Calu3 (cell line): ENCODE data around the gene ARL9. TPM values are rescaled to one million over a fixed set of nuclear protein-coding genes. Genes with fewer than 3 reads are reported as not detected.

Source experiments
- BruUV-seq: library from RNA; stranded (reverse); fragments of 400-500 nt; replicated peaks from 2 replicates; lab custom pipeline; 2021; lab: Mats Ljungman, UMichigan
- CTCF ChIA-PET: fragments of 300-600 bp; sonication (Branson Sonifier 250); formaldehyde crosslinking; loops from one replicate; lab custom pipeline; 2022; ENCODE audit warnings: antibody characterized with exemption; lab: Charles Lee
- DNase-seq: peaks from one replicate; pipeline ENCODE4 v3.0.0; 2022
- H3K27ac Mint-ChIP-seq: one replicate; pipeline ENCODE4 v1.8.0; 2022; ENCODE audit warnings: mixed read lengths; ENCODE audit not compliant: unreplicated experiment
- H3K27me3 Mint-ChIP-seq: one replicate; pipeline ENCODE4 v1.8.0; 2022; ENCODE audit warnings: mixed read lengths; ENCODE audit not compliant: unreplicated experiment
- H3K36me3 Mint-ChIP-seq: one replicate; pipeline ENCODE4 v1.8.0; 2022; ENCODE audit warnings: mild to moderate bottlenecking, moderate library complexity, mixed read lengths; ENCODE audit not compliant: insufficient read depth, unreplicated experiment
- H3K4me1 Mint-ChIP-seq: one replicate; pipeline ENCODE4 v1.8.0; 2022; ENCODE audit warnings: mild to moderate bottlenecking, low read depth, mixed read lengths; ENCODE audit not compliant: unreplicated experiment
- H3K4me3 Mint-ChIP-seq: one replicate; pipeline ENCODE4 v1.8.0; 2022; ENCODE audit warnings: mild to moderate bottlenecking, low read depth, moderate library complexity, mixed read lengths; ENCODE audit not compliant: unreplicated experiment
- H3K9me3 Mint-ChIP-seq: one replicate; pipeline ENCODE4 v1.8.0; 2022; ENCODE audit warnings: low read depth, mixed read lengths; ENCODE audit not compliant: unreplicated experiment
- CTCF ChIP-seq: fragments of 200-600 bp; IDR thresholded peaks from one replicate; pipeline ENCODE4 v1.8.0; 2022; ENCODE audit warnings: antibody characterized with exemption; ENCODE audit not compliant: unreplicated experiment
- intact Hi-C: fragments of 100-400 bp; cut with micrococcal nuclease; formaldehyde crosslinking; loops from one replicate; pipeline ENCODE4 v1.10.0; 2022; ENCODE audit not compliant: unreplicated experiment
- total RNA-seq: library from RNA; stranded (reverse); gene quantifications from 2 replicates; pipeline ENCODE4 v1.2.3, GENCODE V29; 2022

The ARL9 gene
- total RNA-seq, 1 experiment from 2014 or later = 0.26 TPM

DNA sequence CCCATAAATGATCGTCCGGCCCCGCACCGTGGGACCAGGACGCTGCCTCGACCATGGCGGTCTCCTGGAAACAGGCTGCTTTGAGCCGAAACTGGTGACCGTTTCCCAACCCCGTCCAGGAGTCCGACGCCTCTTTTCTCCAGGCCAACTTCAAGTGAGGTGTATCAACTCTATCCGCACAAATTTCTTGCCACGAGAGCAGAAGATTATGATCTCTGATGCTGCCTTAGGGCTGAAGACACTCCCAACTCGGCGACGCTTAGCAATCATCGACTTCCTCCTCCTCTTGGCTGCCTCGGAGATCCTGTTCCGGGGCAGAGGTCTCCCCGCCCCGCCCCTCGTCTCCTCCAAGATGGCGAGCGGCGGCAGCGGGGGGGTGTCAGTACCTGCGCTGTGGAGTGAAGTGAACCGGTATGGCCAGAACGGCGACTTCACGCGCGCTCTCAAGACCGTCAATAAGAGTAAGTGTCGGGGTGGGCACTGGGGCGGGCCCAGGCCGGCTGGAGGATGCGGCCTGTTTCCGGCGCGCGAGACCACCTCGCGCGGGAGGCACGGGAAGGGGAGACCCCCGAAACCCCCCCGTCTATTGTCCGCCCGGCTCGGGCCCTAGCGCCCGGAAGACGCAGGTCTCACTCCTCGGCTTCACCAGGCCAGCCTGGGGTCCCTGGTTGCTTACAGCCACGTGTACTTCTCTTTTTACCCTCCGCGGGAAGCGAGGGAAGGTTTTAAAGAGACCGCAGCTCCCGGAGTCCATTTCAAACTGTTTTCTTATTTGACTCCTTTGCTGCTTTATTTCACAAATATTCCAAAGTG is 38.1 kb upstream of the ARL9 start, which contains the start of gene SRP72:
TSS of gene SRP72 (plus strand) at position 334 of the 813 bp plus-strand sequence. CDS start at position 353, 19 bp downstream.
- no TSS peak for BruUV-seq
- Mint-ChIP-seq H3K4me3 (peak within 1 kb of the TSS; percentile 99), H3K27me3 (no peaks in the 10 kb centered on the region), H3K4me1 (peaks cover 22% of the 10 kb centered on the region), H3K27ac (peak within 1 kb of the TSS; percentile 100), H3K9me3 (no peaks in the 10 kb centered on the region), H3K36me3 (peaks cover 45% of the 10 kb centered on the region)
- no peak for TF ChIP-seq CTCF
- intact Hi-C loops = no loop called here
- CTCF ChIA-PET = interaction anchor here (1.2 kb wide), 1 partner anchor 519 kb away, joined by 4 read pairs; no protein-coding TSS in a partner anchor
- DNase-seq = peak; percentile 82

- no peaks in the 10 kb centered on the region for H3K9me3 Mint-ChIP-seq
- no peak for TF ChIP-seq CTCF
- DNase-seq = no peak
- peak overlapping the region; percentile 99 for H3K4me3 Mint-ChIP-seq
- H3K36me3 Mint-ChIP-seq = peaks cover 51% of the 10 kb centered on the region
- intact Hi-C loops = no loop called here
- BruUV-seq = no TSS peak
- H3K27me3 Mint-ChIP-seq = no peaks in the 10 kb centered on the region
- peaks cover 22% of the 10 kb centered on the region for H3K4me1 Mint-ChIP-seq
- peak overlapping the region; percentile 100 for H3K27ac Mint-ChIP-seq
- CTCF ChIA-PET = interaction anchor here (1.2 kb wide), 1 partner anchor 520 kb away, joined by 4 read pairs; no protein-coding TSS in a partner anchor
Observed at GRCh38 chr4:56468097-56468422, 37.5 kb upstream of the ARL9 start.

DNA sequence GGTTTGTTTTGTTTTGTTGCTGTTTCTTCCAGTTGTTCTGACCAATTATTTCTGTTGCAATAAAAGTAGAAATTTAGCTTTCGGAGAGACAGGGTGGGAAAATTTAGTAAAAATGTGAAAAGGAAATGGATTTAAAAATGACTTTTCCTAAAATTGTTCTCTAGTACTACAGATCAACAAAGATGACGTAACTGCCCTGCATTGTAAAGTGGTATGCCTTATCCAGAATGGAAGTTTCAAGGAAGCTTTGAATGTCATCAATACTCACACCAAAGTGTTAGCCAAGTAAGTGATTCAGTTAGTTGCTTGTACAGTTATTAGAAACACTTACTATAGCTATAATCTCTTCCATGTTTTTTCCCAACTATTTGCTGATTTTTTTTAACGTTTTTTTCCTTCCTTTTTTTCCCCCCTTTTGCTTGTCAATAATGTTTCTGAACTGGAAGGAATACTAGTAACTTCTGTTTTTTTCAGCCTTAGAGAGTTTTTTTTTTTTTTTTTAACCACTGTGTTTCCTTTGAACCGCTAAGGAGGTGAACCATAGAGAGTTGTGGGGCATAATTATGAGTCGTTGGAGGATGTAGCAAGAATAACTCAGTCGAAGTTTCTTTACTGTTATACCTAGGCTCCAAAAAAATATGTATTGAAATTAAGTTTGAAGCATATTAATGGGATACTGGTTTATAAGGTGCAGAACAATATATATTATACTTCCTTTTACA is 35.9 kb upstream of the ARL9 start:
- no peak for DNase-seq
- Mint-ChIP-seq H3K27me3 (no peaks in the 10 kb centered on the region), H3K36me3 (peaks cover 54% of the 10 kb centered on the region), H3K4me3 (peak overlapping the region; percentile 26), H3K27ac (no peak overlapping the region), H3K4me1 (peaks cover 16% of the 10 kb centered on the region), H3K9me3 (no peaks in the 10 kb centered on the region)
- intact Hi-C loops = no loop called here
- BruUV-seq = no TSS peak
- CTCF ChIA-PET = no interaction called here
- TF ChIP-seq CTCF = no peak

DNA sequence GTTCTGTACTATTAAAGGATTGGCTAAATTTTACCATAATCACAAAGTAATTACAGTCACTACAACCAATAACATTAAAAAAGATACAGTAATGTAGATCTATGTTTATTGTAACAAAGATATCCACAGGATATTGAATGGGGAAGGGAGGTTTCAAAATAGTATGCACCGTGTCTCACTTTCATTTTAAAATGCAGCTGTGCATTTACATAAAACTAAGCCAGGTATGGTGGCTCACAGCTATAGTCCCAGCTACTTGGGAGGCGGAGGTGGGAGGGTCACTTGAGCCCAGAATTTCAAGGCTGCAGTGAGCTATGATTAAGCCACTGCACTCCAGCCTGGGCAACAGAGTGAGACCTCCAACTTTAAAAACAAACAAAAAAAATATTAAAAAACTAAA is 29.7 kb upstream of the ARL9 start:
- no peaks in the 10 kb centered on the region for H3K27me3 Mint-ChIP-seq
- no peak overlapping the region for H3K27ac Mint-ChIP-seq
- no peaks in the 10 kb centered on the region for H3K9me3 Mint-ChIP-seq
- intact Hi-C loops = no loop called here
- no peak for DNase-seq
- no peaks in the 10 kb centered on the region for H3K4me1 Mint-ChIP-seq
- BruUV-seq = no TSS peak
- H3K4me3 Mint-ChIP-seq = no peak overlapping the region
- CTCF ChIA-PET = no interaction called here
- H3K36me3 Mint-ChIP-seq = peaks cover 31% of the 10 kb centered on the region
- TF ChIP-seq CTCF = no peak
